Retinal pigment epithelial cell (primary cell): ENCODE results near the gene UBE2Q1.

Source experiments
- DNase-seq: peaks from one replicate; pipeline ENCODE4 v3.0.0-alpha.2; 2010; ENCODE audit warnings: low read depth
- H3K4me3 ChIP-seq: 2 replicates; pipeline ENCODE4 v1.5.1; 2011; ENCODE audit warnings: mild to moderate bottlenecking, low read length, control low read depth, moderate library complexity
- TF ChIP-seq, protein P1 (sequence below): conservative IDR thresholded peaks from 2 replicates; pipeline ENCODE4 v1.5.1; 2011; ENCODE audit warnings: low read depth, low read length, control low read depth, inconsistent platforms

UBE2Q1 gene

GRCh38 chr1:154551474-154551873 lies 7.0 kb downstream of the UBE2Q1 start:
- H3K4me3 ChIP-seq, result no peak overlapping the region
- DNase-seq, result no peak
- TF ChIP-seq, protein P1, sequence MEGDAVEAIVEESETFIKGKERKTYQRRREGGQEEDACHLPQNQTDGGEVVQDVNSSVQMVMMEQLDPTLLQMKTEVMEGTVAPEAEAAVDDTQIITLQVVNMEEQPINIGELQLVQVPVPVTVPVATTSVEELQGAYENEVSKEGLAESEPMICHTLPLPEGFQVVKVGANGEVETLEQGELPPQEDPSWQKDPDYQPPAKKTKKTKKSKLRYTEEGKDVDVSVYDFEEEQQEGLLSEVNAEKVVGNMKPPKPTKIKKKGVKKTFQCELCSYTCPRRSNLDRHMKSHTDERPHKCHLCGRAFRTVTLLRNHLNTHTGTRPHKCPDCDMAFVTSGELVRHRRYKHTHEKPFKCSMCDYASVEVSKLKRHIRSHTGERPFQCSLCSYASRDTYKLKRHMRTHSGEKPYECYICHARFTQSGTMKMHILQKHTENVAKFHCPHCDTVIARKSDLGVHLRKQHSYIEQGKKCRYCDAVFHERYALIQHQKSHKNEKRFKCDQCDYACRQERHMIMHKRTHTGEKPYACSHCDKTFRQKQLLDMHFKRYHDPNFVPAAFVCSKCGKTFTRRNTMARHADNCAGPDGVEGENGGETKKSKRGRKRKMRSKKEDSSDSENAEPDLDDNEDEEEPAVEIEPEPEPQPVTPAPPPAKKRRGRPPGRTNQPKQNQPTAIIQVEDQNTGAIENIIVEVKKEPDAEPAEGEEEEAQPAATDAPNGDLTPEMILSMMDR, result no peak

GRCh38 chr1:154550657-154551056 lies 7.8 kb downstream of the UBE2Q1 start:
- TF ChIP-seq, protein P1, result no peak
- H3K4me3 ChIP-seq, result no peak overlapping the region
- no peak for DNase-seq

DNA sequence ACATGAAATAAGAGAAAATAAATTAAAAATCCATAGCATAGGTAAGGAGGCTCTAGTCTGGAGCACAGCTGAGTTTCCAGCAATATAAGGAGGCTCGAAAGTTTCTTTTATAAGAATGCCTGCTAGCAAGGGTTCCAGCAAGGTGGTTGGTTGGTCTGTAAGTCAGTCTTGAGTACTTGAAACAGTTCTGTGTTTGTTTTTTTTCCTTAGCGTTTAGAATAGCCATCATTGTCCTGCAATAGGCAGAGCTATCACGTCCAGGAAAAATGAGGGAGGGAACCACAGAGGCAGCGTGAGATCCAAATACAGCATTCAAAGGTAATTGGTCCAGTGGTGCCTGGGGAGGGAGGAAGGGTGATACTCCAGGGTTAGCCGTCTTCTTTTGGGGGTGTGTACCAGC lies 8.4 kb downstream of the UBE2Q1 start:
- DNase-seq, result no peak
- TF ChIP-seq, protein P1, result no peak
- H3K4me3 ChIP-seq, result no peak overlapping the region

DNA sequence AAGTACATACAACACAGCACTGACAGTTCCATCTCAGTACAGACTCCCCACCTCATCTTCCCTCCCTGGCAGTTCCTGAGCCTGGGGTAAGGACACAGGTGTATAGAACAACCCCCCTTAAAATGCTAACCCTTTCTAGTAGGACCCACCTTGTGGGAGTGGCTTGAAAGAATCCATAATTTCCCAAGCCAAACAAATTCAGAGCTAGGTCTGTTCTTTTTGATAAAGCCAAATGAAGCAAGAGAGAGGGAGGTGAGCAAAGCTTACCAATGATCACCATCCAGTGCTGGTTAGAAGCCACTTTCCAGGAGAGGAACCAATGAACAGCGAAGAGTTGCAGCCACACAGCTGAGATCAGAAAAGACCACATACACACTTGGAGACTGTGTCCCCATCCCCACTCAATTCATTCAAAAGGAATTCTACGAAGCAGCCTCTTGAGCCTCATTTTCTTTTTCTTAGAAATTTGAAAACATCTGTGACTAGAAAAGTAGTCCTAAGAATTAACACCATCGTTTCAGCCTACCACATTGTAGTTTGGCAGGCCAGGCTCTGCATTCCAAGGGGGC lies 9.2 kb downstream of the UBE2Q1 start:
- H3K4me3 ChIP-seq, result no peak overlapping the region
- TF ChIP-seq, protein P1, result no peak
- no peak for DNase-seq

DNA sequence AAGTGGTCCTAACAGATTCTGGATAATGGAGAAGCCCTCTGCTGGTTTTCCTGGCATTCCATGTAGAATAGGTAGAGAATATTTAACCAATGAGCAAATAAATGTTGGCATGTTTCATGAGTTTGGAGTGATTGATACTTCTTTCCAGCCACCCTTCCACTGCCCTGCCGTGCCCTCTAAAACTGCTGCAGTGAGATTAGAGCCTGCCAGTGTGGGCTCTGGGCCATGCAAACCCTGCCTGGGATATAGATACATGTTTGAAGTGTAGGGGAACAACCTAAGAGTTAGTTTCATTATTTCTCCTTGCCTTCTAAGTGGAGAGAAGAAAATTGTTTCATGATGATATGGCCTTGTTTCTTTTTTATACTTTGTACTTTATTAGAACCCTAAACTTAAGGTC lies 10.4 kb downstream of the UBE2Q1 start:
- no peak overlapping the region for H3K4me3 ChIP-seq
- no peak for DNase-seq
- TF ChIP-seq, protein P1, result no peak

GRCh38 chr1:154547105-154547732 lies 11.2 kb downstream of the UBE2Q1 start:
- TF ChIP-seq, protein P1, result no peak
- DNase-seq, result no peak
- H3K4me3 ChIP-seq, result no peak overlapping the region
